HG02840 (cell line): ENCODE data around the gene TCFL5.
"Not testable (repeated sequence)": the region's sequence is repeated elsewhere in the genome, so short reads cannot be mapped to it uniquely, and the experiment has no call there.

Experiments
- ATAC-seq: cut with Tn5 transposase; IDR thresholded peaks from one replicate; pipeline ENCODE4 v1.9.1; 2021; ENCODE audit warnings: mild to moderate bottlenecking, moderate library complexity, moderate number of reproducible peaks; ENCODE audit not compliant: unreplicated experiment, low FRiP score

TCFL5 gene

DNA sequence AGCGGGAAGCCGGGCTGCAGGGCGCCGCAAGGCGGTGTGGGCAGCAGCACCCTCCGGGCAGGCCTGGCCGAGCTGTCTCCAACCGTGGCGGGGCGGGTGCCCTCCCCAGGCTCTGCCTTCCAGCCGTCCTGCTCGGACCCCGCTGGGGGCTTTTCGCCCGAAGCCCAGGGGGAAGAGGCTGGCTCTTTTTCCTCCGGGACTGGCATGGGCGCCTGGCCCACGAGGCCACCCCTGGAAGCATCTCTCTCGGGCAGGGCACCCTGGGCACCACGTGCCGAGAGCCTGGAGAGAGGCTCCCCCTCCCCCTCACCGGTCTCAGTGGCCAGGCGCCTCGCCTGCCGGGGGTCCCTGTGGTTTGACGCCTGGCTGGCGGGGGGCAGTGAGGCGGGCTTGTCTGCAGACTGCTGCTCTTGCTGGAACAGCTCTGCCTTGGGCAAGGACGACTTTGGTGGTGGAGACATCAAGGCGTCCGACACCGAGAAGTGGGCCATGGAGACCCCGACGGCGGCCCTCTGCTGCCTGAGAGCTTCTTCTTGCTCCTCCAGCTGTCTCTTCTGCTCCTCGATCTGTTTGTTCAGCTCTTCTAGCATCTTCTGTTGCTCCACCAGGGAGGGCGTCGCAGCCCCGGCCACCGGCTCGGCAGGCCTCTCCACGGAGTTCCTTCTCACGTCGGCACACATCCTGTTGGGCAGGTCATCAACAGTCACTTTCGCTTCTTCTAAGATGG lies 19.5 kb upstream of the TCFL5 start:
- no peak for ATAC-seq

DNA sequence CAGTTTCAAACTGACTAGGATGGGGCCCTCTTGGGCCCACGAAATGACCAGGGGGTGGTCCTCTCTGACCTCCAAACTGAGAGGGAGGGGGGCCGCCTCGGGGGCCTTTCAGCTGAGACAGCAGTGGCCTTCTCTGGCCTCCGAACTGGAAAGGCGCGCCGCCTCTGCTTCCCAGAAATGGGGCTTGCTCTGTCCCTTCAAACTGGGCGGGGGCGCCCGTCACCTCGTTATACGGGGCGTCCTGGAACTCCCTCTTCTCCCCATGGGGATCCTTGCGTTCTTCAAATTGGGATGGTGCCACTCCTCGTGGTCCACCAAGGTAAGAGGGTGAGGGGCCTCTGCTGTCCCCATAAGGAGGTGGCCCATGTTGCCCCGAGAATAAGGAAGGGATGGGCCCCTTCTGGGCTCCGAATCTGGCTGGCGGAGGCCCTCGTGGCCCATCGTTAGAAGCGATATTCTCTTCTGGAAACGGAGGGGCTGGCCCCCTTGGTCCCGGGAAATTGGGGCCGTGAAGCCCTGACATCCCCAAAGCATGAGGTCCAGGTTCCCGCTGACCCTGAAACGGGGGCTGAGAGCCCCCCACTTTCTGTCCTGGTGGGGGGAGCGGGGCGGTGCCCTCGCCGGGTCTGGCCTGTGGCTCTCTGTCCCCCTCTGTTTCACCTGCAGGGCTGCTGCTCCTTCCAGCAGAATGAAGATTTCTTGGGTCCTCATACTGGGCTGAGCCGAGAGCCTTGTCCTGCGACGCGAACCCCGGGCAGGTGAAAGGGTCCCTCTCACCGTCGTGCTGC lies 18.7 kb upstream of the TCFL5 start:
- no peak for ATAC-seq

DNA sequence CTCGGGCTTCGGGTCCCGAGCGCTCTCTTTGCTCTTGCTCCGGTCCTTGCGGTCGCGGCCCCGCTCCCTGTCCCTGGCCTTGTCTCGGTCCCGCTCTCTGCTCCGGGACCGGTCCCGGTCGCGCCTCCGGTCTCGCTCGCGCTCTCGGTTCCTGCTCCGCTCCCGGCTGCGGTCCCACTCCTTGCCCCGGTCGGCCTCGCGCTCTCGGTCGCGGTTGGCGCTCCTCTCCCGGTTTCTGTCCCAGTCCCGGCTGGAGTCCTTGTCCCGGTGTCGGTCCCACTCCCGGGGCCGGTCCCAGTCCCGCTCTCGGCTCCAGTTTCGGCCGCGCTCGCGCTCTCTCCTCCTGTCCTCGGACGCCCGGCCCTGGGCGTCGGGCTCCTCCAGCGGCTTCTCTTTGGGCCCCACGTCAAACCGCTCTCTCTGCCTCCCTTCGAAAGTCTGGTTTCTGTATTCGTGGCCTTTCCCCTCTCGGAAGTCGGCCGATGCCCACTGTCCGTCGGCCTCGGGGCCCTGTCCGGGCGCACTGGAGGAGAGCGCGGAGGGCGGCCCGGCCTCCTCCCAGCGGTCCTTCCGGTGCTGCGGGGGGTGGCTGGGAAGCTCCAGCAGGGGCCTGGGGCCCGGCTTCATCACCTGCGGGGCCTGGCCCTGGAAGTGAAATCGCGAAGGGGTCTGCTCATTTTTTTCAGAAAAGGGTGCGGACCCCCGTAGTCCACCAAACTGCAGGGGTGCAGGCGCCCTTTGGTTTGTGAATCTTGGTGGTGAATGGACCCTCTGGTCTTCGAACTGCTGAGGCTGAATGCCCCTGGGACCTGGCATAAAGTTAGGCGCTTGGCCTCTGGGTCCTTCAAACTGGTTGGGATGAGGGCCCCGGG lies 17.9 kb upstream of the TCFL5 start:
- ATAC-seq = no peak

DNA sequence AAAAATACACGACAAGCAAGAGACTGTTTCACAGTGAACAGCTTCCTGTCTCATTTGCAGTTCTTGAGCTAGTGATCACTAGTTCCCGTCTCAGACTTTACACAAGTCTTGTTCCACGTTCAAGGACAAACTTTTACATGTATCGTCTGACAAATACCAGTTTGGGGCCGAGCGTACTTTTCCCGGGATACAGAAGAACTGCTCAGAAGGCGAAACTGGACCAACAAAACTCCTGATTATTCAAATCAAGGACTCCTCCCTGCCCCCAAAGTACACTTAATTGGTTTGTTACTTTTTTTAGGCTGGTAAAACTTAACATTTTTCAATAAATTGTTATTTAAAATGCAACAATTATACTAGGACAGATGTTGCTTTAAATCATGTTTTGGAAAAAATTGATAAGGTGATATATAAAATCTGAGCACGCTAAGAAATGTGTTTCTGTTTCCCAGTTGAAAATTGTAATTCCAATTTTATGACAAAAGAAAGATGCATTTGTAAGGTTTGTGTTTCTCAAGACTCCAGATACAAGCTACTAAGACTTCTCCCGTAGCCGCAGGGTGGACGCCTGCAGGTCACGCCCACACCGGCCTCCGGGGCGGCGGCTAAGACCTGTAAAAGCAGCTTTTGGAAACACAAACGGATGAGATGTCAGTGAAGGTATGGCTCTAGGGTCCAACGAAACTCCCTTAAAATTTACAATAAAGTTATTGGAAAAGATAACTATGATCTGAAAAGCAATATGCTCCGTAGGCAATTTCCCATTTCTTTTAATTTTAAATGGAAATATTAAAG lies 16.8 kb upstream of the TCFL5 start:
- ATAC-seq = no peak

DNA sequence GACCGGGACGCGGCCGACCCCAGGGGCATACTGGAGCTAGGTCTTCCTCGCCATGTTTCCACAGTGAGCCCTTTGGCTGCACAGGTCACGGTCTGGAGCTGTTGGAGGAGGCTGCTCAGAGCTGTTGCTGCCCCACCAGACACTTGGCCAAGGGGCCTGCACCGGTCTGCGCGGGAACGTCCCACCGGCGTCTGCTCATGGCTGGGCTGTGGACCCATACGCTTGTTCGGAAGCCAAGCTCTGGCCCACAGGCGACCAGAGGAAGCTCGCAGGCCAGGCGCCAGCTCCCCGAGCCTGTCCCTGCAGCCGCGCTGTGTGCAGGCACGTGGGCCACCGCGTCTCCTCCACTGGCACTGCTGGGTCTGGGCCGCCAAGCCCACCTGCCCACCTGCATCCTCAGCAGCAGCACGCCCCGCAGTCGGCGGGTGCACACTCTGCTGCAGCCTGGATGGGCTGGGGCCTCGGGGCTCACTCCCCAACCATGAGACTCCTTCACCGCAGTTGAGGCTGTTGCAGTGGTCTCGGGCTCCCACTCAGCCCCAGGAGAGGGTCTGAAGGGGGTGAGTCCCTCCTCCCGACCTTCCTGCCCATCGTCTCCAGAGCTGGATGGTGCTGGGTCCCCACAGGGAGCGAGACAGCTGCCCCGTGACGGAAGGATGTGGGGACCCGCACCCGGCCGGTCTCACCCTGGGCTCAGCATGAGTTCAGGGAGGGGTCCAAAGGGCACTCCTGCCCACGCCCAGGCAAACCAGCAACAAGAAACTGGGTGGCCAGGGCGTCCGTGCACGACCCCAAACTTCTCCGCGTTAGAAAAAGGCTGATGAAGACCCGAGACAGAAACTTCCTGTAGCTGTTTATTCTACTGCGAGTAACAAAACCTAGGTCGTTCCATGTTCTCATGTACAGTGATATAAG lies 15.5 kb upstream of the TCFL5 start:
- ATAC-seq = no peak

DNA sequence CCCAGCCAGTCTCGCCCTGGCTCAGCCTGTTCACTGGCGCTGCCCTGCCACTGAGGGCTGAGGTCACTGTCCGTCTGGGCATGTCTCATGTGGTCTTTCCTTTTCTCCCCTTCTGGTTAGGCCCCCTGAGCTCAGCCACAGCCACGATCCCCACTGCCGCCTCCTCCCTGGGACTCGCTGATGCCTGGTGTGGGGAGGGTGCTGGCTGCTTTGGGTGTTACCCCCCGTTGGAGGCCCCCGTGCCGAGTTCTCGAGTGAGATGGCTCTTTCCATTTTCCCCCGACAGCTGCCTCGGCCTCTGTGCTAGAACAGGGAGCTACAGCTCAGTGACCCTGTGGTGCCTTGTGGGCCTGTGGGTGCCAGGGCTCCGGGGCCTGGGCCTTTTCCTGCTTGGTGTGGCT lies 14.9 kb upstream of the TCFL5 start:
- no peak for ATAC-seq

DNA sequence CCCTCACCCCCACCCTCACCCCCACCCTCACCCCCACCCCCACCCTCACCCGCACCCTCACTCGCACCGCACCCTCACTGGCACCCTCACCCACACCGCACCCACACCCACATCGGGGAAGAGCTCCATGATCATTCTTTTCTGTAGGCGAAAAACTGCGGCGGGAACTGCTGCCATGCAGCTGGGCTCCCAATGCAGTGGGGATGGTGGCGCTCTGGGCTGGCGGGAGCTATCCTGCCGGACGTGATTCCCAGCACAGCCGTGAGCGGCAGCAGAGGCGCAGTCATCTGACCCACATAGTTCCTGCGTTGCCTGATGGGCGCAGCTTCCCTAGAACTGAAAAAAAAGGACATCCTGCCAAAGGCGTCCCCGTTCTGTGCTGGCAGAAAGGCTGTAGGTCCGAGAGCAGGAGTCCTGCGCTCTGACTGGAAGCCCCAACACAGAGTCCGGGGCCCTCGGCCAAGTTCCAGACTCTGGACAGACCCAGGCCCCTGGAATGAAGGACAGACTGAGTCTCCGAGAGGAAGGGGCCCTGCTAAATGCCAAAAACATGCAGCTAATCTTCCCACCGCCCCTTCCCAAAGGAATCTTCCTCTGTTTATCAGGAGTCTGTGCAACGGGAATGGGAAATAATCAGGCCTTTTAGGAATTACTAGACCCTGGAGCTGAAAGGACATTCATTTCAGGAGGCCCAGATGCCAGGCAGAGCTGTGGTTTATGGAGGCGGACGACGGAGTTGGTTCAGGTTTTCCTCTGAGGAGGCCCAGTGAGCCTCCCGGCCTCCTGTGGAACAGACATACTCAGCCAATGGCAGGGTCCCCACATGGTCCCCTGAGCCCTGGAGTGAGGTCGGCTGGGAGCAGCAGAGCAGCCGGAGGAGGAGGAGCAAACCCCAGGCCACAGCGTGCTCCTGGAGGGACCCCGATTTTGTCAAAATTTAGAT lies 14.1 kb upstream of the TCFL5 start:
- ATAC-seq = no peak

DNA sequence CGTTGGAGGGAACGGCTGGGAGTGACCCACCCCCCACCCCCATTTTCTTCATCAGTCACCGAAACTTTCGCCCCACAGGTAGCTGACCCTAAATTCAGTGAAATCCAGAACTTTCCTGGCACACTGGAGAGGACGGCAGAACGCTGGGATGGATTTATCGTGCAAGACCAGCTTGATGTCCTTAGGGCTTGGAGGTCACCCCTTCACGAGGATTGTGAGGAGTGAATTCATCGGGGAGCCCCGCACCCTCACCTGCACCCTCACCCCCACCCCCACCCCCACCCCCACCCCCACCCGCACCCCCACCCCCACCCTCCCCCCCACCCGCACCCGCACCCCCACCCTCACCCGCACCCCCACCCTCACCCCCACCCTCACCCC lies 13.3 kb upstream of the TCFL5 start:
- ATAC-seq = no peak

DNA sequence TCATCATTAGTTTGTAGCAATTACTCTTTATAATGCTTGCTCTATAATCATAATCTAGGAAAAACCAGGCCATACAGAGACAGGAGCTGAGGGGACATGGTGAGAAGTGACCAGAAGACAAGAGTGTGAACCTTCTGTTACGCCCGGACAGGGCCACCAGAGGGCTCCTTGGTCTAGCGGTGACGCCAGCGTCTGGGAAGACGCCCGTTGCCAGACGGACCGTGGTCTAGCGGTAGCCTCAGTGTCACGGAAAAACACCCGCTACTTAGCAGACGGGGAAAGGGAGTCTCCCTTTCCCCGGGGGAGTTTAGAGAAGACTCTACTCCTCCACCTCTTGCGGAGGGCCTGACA lies 12.0 kb upstream of the TCFL5 start:
- not testable (repeated sequence) for ATAC-seq

DNA sequence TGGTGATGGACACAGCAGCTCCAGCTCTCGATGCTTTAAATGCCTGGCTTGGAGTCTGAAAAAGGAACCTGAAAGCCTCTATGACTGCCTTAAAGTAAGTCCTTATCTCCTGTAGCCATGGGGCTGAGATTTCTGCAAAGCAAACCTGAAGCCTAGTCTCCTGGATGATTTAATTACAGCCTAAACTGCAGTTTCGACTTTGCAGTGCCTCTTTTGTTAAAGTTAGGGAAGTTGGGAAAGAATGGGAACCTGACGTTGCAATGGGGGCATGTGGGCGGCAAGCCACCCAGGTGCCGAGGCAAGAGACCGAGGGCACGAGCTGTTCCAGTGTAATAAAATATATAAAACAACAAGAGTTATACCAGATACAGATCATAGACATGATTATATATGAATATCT lies 11.7 kb upstream of the TCFL5 start:
- no peak for ATAC-seq

DNA sequence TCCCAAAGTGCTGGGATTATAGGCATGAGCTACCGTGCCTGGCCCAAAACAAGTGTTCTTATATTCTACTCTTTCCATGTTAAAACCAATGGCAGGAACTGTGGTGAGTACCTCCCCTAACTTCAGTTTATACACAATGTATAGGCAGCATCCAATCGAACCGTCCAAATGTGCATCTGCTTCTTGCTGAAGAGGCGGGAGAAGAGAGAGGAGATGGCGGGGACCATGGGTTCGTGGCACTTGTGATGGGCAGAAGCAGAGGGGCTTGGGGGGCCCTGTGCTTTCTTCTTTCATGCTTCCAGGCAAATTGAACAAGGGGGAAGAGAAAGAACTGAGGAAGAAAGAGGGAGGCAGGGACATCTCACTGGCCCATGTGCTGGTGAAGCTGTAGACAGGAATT lies 11.2 kb upstream of the TCFL5 start:
- ATAC-seq = no peak

DNA sequence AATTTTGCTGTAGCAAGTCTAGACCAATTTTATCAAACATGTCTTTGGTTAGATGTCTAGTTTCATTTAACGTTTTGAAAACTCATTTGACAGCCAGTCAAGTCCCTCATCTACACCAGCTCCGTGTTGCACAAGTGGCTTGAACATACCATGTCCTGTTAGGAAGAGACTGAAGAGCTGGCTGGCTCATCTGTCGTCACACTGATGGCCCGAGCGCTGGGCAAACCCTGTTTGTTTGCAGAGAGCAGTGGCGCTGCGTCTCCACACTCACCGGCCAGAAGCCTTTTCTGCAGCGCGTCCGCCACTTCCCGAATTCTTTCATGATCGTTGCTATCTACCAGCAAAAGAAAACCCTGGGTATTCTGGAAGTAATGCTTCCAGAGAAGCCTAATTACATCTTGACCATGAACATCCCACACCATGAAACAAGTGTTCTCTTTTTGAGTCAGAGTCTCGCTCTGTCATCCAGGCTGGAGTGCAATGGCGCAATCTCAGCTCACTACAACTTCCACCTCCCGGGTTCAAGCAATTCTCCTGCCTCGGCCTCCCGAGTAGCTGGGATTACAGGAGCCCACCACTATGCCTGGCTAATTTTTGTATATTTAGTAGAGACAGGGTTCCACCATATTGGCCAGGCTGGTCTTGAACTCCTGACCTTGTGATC lies 10.7 kb upstream of the TCFL5 start:
- ATAC-seq = no peak

DNA sequence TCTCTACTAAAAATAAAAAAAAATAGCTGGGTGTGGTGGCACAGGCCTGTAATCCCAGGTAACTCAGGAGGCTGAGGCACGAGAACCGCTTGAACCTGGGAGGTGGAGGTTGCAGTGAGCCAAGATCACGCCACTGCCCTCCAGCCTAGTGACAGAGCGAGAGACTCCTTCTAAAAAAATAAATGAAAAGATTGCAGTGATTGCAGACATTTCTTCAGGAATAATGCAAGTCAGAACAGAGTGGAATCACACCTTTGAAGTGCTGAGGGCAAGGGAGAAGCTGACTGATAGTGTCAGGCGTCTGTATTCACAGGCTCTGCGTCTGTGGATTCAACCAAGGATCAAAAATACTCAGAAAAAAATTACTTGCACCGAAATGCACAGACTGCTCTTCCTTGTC lies 2.6 kb upstream of the TCFL5 start:
- ATAC-seq = no peak

DNA sequence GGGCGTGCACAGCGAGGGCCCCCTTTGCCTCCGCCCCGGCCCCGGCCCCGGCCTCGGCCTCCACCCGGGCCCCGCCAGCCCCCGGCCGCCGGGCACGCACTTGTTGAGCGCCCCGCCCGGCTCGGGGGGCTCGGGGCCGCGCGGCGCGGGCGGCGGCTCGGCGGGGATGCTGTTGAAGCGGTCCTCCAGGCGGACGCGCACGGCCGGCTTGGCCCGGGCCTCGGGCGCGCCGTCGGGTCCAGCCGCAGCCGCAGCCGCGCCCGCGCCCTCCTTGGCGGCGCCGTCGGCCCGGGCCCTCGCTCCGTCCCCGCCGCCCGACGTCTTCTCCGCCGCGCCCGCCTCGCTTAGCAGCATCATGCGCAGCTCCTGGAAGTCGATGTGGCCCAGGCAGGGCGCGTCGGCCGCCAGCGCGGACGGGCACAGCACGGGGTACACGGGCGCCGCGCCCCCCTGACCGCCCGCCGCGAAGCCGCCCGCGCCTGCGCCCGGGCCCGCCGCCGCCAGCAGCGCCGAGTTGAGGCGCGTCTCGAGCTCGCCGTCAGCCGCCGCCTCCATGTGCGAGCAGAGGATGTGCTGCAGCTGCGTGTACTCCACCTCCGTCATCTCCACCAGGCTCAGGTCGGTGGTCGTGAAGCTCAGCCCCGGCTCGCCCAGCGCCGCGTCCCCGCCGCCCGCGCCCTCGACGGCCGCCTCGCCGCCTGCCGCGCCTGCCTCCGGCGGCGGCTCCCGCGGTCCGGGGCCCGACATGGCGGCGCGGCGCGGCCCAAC lies 514 bp downstream of the TCFL5 start:
- ATAC-seq = peak; percentile 22

DNA sequence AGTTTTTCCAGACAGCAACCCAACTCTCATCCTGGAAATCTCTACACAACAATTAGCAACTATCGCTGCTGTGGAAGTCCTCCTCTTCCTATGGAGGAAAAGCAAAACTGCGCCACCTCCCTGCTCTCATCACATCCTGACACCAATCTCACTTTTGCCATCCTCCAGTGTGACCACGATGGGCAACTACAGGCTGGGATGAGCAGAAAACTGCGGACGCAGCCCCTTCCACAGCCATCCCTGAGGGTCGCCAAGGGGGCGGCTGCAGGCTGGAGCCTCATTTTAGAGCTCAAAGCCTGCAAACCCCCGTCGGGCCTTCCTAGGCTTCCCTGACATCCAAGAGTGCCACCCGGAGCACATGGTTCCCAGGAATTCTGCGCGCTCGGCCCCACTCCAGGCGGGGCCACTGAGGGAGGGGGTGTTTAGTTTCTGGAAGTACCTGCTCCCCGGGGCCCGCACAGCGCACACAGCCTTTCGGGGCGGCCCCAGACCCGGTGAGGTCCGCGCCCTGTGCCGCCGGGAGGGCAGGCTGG lies 1.2 kb downstream of the TCFL5 start:
- no peak for ATAC-seq

DNA sequence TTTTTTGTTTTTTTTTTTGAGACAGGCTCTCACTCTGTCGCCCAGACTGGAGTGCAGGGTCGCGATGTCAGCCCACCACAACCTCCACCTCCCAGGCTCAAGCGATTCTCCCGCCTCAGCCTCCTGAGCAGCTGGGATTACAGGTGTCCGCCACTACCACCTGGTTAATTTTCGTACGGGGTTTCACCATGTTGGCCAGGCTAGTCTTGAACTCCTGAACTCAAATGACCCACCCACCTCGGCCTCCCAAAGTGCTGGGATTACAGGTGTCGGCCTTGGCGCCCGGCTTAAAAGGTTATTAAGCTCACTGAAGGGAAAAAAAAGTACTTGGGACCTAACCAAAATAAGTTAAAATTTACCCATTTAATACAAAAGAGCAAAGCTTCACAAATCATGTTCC lies 1.9 kb downstream of the TCFL5 start:
- no peak for ATAC-seq
